ENCODE results near the gene CDC20B. TPM values are rescaled to one million over a fixed set of nuclear protein-coding genes. Genes with fewer than 3 reads are reported as not detected.
"Not testable (repeated sequence)": the region's sequence is repeated elsewhere in the genome, so short reads cannot be mapped to it uniquely, and the experiment has no call there.

CDC20B gene
- total RNA-seq, 1 experiment from 2014 or later: 0.21 TPM

GRCh38 chr5:55123365-55123764 lies 49.6 kb downstream of the CDC20B start:
- in situ Hi-C loops (cut with HindIII; ENCODE audit: low pct_unique_long_range_greater_than_20kb, low sequenced_read_pairs): no loop called here

GRCh38 chr5:55114061-55114460 lies 58.9 kb downstream of the CDC20B start:
- in situ Hi-C loops (cut with HindIII; ENCODE audit: low pct_unique_long_range_greater_than_20kb, low sequenced_read_pairs): no loop called here
- no peak for DNase-seq (ENCODE audit: low read depth, low spot score)

More at GRCh38 chr5:55123365-55123764, 49.6 kb downstream of the CDC20B start:
- DNase-seq (ENCODE audit: low read depth, low spot score): no peak

- DNase-seq (ENCODE audit: low read depth, low spot score): no peak
- in situ Hi-C loops (cut with HindIII; ENCODE audit: low pct_unique_long_range_greater_than_20kb, low sequenced_read_pairs): no loop called here
Measured at GRCh38 chr5:55113327-55113726, 59.6 kb downstream of the CDC20B start.

- in situ Hi-C loops (cut with HindIII; ENCODE audit: low pct_unique_long_range_greater_than_20kb, low sequenced_read_pairs): no loop called here
- DNase-seq (ENCODE audit: low read depth, low spot score): no peak
Measured at GRCh38 chr5:55110217-55110616, 62.8 kb downstream of the CDC20B start.

GRCh38 chr5:55108661-55109060 lies 64.3 kb downstream of the CDC20B start:
- in situ Hi-C loops (cut with HindIII; ENCODE audit: low pct_unique_long_range_greater_than_20kb, low sequenced_read_pairs): no loop called here
- no peak for DNase-seq (ENCODE audit: low read depth, low spot score)

GRCh38 chr5:55105976-55106375 lies 67.0 kb downstream of the CDC20B start:
- in situ Hi-C loops (cut with HindIII; ENCODE audit: low pct_unique_long_range_greater_than_20kb, low sequenced_read_pairs); DNase-seq (ENCODE audit: low read depth, low spot score): not testable (repeated sequence)

GRCh38 chr5:55104946-55105701 lies 67.9 kb downstream of the CDC20B start:
- in situ Hi-C loops (cut with HindIII; ENCODE audit: low pct_unique_long_range_greater_than_20kb, low sequenced_read_pairs): no loop called here

GRCh38 chr5:55104036-55104772 lies 68.8 kb downstream of the CDC20B start:
- DNase-seq (ENCODE audit: low read depth, low spot score): no peak
- in situ Hi-C loops (cut with HindIII; ENCODE audit: low pct_unique_long_range_greater_than_20kb, low sequenced_read_pairs): no loop called here

More at GRCh38 chr5:55104946-55105701, 67.9 kb downstream of the CDC20B start:
- DNase-seq (ENCODE audit: low read depth, low spot score): no peak

GRCh38 chr5:55102348-55102747 lies 70.6 kb downstream of the CDC20B start, which contains the start of gene GZMA:
Gene GZMA, plus strand, starts transcription at chr5:55102646. Its CDS starts 37 bp downstream, at chr5:55102683.
- in situ Hi-C loops (cut with HindIII; ENCODE audit: low pct_unique_long_range_greater_than_20kb, low sequenced_read_pairs): no loop called here
- no peak for DNase-seq (ENCODE audit: low read depth, low spot score)

- DNase-seq (ENCODE audit: low read depth, low spot score): no peak
- in situ Hi-C loops (cut with HindIII; ENCODE audit: low pct_unique_long_range_greater_than_20kb, low sequenced_read_pairs): no loop called here
Measured at GRCh38 chr5:55101556-55102276, 71.3 kb downstream of the CDC20B start.

GRCh38 chr5:55101148-55101547 lies 71.8 kb downstream of the CDC20B start:
- in situ Hi-C loops (cut with HindIII; ENCODE audit: low pct_unique_long_range_greater_than_20kb, low sequenced_read_pairs); DNase-seq (ENCODE audit: low read depth, low spot score): not testable (repeated sequence)

GRCh38 chr5:55096861-55097260 lies 76.1 kb downstream of the CDC20B start:
- in situ Hi-C loops (cut with HindIII; ENCODE audit: low pct_unique_long_range_greater_than_20kb, low sequenced_read_pairs): no loop called here
- no peak for DNase-seq (ENCODE audit: low read depth, low spot score)

GRCh38 chr5:55096182-55096581 lies 76.8 kb downstream of the CDC20B start:
- DNase-seq (ENCODE audit: low read depth, low spot score): no peak
- in situ Hi-C loops (cut with HindIII; ENCODE audit: low pct_unique_long_range_greater_than_20kb, low sequenced_read_pairs): no loop called here

- DNase-seq (ENCODE audit: low read depth, low spot score); in situ Hi-C loops (cut with HindIII; ENCODE audit: low pct_unique_long_range_greater_than_20kb, low sequenced_read_pairs): not testable (repeated sequence)
Measured at GRCh38 chr5:55091011-55091410, 82.0 kb downstream of the CDC20B start.

GRCh38 chr5:55089301-55089700 lies 83.7 kb downstream of the CDC20B start:
- in situ Hi-C loops (cut with HindIII; ENCODE audit: low pct_unique_long_range_greater_than_20kb, low sequenced_read_pairs); DNase-seq (ENCODE audit: low read depth, low spot score): not testable (repeated sequence)

- DNase-seq (ENCODE audit: low read depth, low spot score): peak; percentile 37
- in situ Hi-C loops (cut with HindIII; ENCODE audit: low pct_unique_long_range_greater_than_20kb, low sequenced_read_pairs): no loop called here
Measured at GRCh38 chr5:55081541-55081940, 91.4 kb downstream of the CDC20B start.

GRCh38 chr5:55073211-55073610 lies 99.8 kb downstream of the CDC20B start:
- in situ Hi-C loops (cut with HindIII; ENCODE audit: low pct_unique_long_range_greater_than_20kb, low sequenced_read_pairs): no loop called here
- no peak for DNase-seq (ENCODE audit: low read depth, low spot score)

- no peak for DNase-seq (ENCODE audit: low read depth, low spot score)
- in situ Hi-C loops (cut with HindIII; ENCODE audit: low pct_unique_long_range_greater_than_20kb, low sequenced_read_pairs): no loop called here
Measured at GRCh38 chr5:55072666-55073065, 100.3 kb downstream of the CDC20B start.

Measured in SK-MEL-5 (cell line).